Measurements from ENCODE around the gene NPSR1. TPM values are rescaled to one million over a fixed set of nuclear protein-coding genes. Genes with fewer than 3 reads are reported as not detected.

The NPSR1 gene
- total and polyA plus RNA-seq, 7 donors: 0.51 TPM; not detected in 6

DNA sequence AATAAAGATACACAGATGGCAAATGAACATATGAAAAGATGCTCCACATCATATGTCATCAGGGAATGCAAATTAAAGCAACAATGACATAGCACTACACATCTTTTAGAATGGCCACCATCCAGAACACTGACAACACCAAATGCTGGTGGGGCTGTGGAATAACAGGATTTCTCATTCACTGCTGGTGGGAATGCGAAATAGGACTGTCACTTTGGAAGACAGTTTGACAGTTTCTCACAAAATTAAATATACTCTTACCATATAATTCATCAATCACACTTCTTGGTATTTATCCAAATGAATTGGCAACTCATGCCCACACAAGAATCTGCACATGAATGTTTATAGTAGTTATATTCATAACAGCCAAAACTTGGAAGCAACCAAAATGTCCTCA, 68.2 kb downstream of the NPSR1 start:
- intact Hi-C loops (cut with DNase I): no loop called here
- Histone ChIP-seq H3K9me3 (no peaks in the 10 kb centered on the region), H3K4me3 (no peak overlapping the region), H3K27ac (no peak overlapping the region), H3K4me1 (no peaks in the 10 kb centered on the region), H3K36me3 (no peaks in the 10 kb centered on the region), H3K27me3 (no peaks in the 10 kb centered on the region)
- DNase-seq: no peak
- no peak for TF ChIP-seq POLR2AphosphoS5 (IDR thresholded peaks at IDR 0.05)
- TF ChIP-seq EP300 (IDR thresholded peaks at IDR 0.05): no peak
- TF ChIP-seq POLR2A (IDR thresholded peaks at IDR 0.05): no peak
- 85 to 86% methylated on average over 1 of the region's 1 CpG for WGBS, 2 donors

DNA sequence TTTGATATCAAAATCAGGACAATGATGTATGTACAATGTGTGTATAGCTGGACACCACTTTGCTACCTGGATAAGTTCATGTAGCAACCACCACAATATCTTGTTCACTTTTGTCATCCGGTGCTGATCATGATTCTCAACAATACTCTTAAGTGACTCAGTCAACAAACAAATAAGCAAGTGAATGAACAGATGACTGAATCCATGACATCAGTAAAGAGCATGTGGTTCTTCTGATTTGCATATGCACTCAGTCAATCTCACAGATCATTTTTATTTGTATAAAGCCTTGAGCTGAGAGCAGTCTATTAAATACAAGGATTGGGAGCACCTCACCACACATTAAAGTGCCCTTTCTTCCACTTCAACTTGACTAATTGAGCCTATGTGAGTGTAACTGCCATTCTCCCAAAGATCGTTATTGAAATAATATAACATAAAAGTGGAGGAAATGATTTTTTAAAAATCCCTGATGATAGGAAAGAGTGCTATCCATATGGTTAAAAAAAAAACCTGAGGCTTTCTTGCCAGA, 69.5 kb downstream of the NPSR1 start:
- H3K4me3 ChIP-seq: no peak overlapping the region

DNA sequence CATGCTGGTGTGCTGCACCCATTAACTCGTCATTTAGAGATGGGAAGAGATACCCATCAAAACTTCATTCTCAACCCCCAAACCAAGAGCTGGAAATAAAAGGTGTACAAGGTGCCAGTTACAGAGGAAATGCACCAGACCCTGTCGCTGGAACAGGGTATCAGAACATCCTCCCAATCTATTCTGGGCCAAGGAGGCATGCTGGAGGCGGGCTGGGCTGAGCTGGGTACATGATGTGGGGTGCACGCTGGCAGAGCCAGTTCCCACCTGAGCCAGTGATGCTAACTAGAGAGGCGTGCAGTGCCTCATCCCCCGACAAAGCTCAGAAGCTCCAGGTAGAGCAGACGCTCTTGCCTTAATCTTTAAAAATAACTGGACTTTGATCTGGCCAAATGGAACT, 70.1 kb downstream of the NPSR1 start:
- 76 to 86% methylated on average over 7 of the region's 7 CpGs for WGBS, 2 donors
- DNase-seq: no peak
- Histone ChIP-seq H3K36me3 (no peaks in the 10 kb centered on the region), H3K27me3 (no peaks in the 10 kb centered on the region), H3K27ac (no peak overlapping the region), H3K4me1 (no peaks in the 10 kb centered on the region), H3K9me3 (no peaks in the 10 kb centered on the region), H3K4me3 (no peak overlapping the region)
- intact Hi-C loops (cut with DNase I): no loop called here
- TF ChIP-seq POLR2AphosphoS5 (IDR thresholded peaks at IDR 0.05) (no peak), POLR2A (IDR thresholded peaks at IDR 0.05) (no peak), EP300 (IDR thresholded peaks at IDR 0.05) (no peak)
- TF ChIP-seq, protein P1, sequence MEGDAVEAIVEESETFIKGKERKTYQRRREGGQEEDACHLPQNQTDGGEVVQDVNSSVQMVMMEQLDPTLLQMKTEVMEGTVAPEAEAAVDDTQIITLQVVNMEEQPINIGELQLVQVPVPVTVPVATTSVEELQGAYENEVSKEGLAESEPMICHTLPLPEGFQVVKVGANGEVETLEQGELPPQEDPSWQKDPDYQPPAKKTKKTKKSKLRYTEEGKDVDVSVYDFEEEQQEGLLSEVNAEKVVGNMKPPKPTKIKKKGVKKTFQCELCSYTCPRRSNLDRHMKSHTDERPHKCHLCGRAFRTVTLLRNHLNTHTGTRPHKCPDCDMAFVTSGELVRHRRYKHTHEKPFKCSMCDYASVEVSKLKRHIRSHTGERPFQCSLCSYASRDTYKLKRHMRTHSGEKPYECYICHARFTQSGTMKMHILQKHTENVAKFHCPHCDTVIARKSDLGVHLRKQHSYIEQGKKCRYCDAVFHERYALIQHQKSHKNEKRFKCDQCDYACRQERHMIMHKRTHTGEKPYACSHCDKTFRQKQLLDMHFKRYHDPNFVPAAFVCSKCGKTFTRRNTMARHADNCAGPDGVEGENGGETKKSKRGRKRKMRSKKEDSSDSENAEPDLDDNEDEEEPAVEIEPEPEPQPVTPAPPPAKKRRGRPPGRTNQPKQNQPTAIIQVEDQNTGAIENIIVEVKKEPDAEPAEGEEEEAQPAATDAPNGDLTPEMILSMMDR (IDR thresholded peaks at IDR 0.05): no peak

More for the DNA sequence above, 69.5 kb downstream of the NPSR1 start:
- no peaks in the 10 kb centered on the region for H3K4me1 ChIP-seq
- intact Hi-C loops (cut with DNase I): no loop called here
- TF ChIP-seq, protein P1 (IDR thresholded peaks at IDR 0.05): no peak
- TF ChIP-seq EP300 (IDR thresholded peaks at IDR 0.05): no peak
- TF ChIP-seq POLR2A (IDR thresholded peaks at IDR 0.05): no peak
- TF ChIP-seq POLR2AphosphoS5 (IDR thresholded peaks at IDR 0.05): no peak
- no peaks in the 10 kb centered on the region for H3K27me3 ChIP-seq
- H3K36me3 ChIP-seq: no peaks in the 10 kb centered on the region
- no peaks in the 10 kb centered on the region for H3K9me3 ChIP-seq
- 91 to 93% methylated on average over 2 of the region's 2 CpGs for WGBS, 2 donors
- H3K27ac ChIP-seq: no peak overlapping the region
- DNase-seq: no peak

DNA sequence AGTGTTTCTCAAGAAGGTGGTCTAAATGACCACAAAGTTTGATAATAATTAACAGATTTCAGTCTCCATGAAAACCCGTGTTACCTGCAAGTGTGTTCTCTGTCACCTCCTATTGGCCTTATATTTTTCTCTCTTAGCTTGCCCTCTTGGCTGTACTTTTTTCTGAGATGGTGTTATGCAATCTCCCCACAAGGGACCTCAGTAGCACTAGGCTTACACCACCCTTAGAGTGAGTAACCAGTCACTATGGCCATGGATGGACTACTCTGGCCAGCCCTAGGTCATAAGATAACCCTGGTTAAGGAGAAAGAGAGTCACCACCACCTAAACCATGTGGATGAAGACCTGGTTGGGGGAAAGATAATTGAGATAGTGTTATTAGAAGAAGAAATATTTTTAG, 76.8 kb downstream of the NPSR1 start:
- Histone ChIP-seq H3K9me3 (no peaks in the 10 kb centered on the region), H3K27ac (no peak overlapping the region), H3K4me1 (no peaks in the 10 kb centered on the region), H3K36me3 (no peaks in the 10 kb centered on the region), H3K4me3 (no peak overlapping the region), H3K27me3 (no peaks in the 10 kb centered on the region)
- DNase-seq: no peak
- TF ChIP-seq EP300 (IDR thresholded peaks at IDR 0.05) (no peak), POLR2AphosphoS5 (IDR thresholded peaks at IDR 0.05) (no peak), POLR2A (IDR thresholded peaks at IDR 0.05) (no peak)
- TF ChIP-seq, protein P1 (IDR thresholded peaks at IDR 0.05): no peak
- intact Hi-C loops (cut with DNase I): no loop called here
- 83 to 94% methylated on average over 1 of the region's 1 CpG for WGBS, 2 donors

DNA sequence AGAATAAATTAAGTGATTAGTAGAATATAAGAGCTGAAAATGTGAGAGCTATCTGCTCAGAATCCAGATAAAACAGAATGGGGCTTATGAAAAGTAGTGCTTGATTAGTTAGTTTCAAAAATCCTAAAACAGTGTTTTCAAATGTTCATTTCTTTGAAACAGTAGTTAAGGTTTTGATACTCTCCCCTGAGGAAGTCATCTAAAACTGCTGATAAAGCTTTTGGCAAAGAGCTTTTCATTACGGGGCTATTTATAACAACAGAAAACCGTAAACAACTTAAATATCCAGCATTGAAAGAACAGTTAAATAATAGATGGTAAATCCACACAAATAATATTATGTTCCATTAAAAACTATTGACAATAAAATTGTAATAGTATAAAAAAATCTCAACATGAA, 77.5 kb downstream of the NPSR1 start:
- Histone ChIP-seq H3K4me3 (no peak overlapping the region), H3K27ac (no peak overlapping the region), H3K9me3 (no peaks in the 10 kb centered on the region), H3K4me1 (no peaks in the 10 kb centered on the region), H3K27me3 (no peaks in the 10 kb centered on the region), H3K36me3 (no peaks in the 10 kb centered on the region)
- no peak for DNase-seq
- TF ChIP-seq, protein P1 (IDR thresholded peaks at IDR 0.05): no peak
- no peak for TF ChIP-seq POLR2A (IDR thresholded peaks at IDR 0.05)
- TF ChIP-seq POLR2AphosphoS5 (IDR thresholded peaks at IDR 0.05): no peak
- no peak for TF ChIP-seq EP300 (IDR thresholded peaks at IDR 0.05)
- 49 to 61% methylated on average over 2 of the region's 2 CpGs for WGBS, 2 donors
- intact Hi-C loops (cut with DNase I): no loop called here

Measured in sigmoid colon (tissue), 7 donors.